Renal cortical epithelial cell (primary cell): ENCODE data around the gene P3H2. TPM values are rescaled to one million over a fixed set of nuclear protein-coding genes. Genes with fewer than 3 reads are reported as not detected.
"Not testable (repeated sequence)": the region's sequence is repeated elsewhere in the genome, so short reads cannot be mapped to it uniquely, and the experiment has no call there.

ENCODE experiments used
- DNase-seq: peaks from one replicate; pipeline ENCODE4 v3.0.0-alpha.2; 2011; ENCODE audit warnings: low read depth
- total RNA-seq: library from RNA; depleted of rRNA; stranded (reverse); fragments of >200 nt; gene quantifications from 2 replicates; pipeline ENCODE4 v1.2.3, GENCODE V29; 2014

Gene P3H2, protein sequence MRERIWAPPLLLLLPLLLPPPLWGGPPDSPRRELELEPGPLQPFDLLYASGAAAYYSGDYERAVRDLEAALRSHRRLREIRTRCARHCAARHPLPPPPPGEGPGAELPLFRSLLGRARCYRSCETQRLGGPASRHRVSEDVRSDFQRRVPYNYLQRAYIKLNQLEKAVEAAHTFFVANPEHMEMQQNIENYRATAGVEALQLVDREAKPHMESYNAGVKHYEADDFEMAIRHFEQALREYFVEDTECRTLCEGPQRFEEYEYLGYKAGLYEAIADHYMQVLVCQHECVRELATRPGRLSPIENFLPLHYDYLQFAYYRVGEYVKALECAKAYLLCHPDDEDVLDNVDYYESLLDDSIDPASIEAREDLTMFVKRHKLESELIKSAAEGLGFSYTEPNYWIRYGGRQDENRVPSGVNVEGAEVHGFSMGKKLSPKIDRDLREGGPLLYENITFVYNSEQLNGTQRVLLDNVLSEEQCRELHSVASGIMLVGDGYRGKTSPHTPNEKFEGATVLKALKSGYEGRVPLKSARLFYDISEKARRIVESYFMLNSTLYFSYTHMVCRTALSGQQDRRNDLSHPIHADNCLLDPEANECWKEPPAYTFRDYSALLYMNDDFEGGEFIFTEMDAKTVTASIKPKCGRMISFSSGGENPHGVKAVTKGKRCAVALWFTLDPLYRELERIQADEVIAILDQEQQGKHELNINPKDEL
- 101 and 240 TPM in 2 replicates for total RNA-seq

DNA sequence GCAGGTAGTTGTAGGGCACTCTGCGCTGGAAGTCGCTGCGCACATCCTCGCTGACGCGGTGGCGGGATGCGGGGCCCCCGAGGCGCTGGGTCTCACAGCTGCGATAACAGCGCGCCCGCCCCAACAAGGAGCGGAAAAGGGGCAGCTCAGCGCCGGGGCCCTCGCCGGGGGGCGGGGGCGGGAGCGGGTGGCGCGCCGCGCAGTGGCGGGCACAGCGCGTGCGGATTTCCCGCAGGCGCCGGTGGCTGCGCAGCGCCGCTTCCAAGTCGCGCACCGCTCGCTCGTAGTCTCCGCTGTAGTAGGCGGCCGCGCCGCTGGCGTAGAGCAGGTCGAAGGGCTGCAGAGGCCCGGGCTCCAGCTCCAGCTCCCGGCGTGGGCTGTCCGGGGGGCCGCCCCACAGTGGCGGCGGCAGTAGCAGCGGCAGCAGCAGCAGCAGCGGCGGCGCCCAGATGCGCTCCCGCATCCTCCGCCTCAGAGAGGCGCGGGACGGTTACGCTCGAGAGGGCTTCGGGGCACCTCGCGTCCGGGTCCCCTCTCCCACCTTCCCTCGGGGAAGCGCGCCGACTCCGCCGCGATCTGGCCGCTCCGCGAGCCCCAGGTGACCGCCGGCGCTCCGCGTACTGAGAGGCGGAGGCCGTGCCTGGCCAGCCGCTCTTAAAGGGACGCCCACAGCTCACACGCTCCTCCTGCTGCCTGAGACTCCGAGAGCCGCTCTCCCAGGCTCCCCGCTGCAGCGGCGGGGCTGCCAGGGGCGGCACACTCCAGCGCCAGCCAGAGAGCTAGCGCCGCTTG, at the start of gene P3H2:
Gene P3H2, minus strand, starts transcription at position 629 of the 792 bp plus-strand sequence. Its CDS starts 166 bp downstream, at position 463.
- DNase-seq, result peak; percentile 81

DNA sequence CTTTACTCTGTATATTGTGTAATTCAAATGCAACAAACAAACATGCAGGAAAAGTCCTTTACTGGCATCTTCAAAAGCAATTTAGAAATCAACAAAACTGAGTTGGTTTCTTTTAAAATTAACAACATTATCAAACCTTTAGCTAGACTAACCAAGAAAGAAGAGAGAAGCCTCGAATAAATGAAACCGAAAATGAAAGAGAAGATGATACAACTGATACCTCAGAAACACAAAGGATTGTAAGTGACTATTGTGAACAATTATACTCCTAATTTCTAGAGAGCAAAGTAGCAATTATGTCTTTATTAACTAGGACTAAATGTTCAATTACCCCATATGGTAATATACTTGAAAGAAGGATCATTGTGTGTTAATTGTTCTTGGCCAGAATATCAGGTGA, 49.2 kb upstream of the P3H2 start:
- DNase-seq, result no peak

DNA sequence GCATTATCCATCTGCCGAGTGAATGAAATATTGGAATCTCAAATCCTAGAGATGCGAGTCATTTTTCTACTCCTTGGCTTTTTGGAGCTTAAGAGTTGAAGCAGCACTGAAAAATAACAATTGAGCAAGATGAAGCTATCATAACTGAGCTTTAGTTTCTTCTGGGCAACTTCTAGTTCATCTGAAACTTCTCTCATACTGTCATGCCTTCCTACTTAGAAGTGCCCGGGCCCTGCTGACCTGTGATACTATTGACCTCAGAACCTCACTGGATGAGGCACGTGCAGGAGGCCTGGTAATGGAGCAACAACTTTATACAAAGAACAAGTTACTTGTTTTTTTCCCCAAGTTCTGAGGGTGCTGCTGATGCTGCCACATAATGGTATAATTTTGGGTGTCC, 48.5 kb upstream of the P3H2 start:
- DNase-seq, result no peak

DNA sequence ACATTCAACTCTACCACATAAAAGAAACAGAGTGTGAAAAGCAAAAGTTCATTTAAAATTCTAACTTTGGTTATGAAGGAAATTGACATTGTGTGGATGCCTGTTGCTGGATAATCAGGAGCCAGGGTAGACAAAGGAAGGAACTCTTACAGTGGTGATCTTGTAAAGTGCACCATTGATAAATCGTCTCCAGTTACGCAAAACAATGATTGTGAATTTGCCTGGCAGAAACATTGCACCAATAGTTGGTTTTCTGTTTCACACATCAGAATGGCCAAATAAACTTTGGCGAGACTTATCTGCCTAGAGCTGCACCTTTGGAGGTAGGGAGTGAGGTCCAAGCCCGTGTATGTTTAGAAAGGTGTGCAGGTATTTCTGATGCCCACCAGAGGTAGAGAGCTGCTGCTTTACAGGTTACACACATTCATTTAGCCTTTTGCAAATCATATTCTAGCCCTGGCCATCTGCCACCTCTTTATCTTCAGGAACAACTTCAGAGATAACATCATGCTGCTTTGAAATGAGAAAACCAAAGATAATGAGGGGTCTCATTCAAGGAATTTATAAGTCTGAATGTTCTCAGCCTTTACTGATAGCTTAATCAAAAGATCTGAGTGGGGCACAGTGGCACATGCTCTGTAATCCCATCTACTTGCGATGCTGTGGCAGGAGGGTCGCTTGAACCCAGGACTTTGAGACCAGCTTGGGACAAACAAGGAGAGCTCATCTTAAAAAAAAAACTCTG, 47.4 kb upstream of the P3H2 start:
- no peak for DNase-seq

DNA sequence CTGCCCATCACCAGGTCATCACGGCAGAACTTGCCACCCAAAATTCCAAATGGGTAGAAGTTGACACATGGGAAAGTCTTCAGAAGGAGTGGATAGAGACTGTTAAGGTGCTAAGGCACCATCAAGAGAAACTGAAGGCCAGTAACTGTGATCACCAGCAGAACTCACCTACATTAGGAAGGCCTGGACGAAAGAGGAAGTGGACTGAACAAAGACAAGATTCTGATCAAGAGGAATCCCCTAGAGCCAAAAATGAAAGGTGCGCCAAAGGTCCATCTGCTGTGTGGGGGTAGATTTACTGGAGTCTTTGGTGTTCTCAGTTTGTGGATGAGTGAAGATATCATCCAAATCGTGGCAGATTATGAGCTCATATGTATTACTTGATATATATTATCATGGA, 46.3 kb upstream of the P3H2 start:
- DNase-seq, result no peak

DNA sequence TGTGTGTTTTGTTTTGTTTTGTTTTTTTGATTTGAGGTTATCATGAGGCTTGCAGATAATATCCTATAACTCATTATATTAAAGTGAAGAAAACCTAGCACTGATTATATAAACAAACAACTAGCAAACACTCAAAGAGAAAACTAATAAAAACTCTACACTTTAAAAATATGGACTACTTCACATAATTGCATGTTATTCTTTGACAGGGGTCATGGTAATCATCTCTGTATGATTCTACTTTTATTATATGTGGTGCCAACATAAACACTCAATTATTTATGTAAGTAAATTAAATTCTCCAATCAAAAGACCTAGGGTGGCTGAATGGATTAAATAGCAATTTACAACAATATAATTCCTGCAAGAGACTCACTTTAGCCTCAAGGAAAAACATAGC, 44.6 kb upstream of the P3H2 start:
- no peak for DNase-seq

DNA sequence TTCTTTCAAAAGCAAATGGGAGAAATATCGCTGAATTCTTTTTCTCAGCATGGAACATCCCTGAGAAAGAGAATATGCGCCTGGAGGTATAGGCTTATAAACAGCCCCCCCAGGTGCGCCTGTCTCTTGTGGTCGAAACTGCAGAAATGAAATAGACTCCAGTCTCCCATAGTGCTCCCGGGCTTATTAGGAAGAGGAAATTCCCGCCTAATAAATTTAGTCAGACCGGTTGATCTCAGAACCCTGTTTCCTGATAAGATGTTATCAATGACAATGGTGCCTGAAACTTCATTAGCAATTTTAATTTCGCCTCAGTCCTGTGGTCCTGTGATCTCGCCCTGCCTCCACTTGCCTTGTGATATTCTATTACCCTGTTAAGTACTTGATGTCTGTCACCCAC, 41.3 kb upstream of the P3H2 start:
- DNase-seq, result not testable (repeated sequence)

DNA sequence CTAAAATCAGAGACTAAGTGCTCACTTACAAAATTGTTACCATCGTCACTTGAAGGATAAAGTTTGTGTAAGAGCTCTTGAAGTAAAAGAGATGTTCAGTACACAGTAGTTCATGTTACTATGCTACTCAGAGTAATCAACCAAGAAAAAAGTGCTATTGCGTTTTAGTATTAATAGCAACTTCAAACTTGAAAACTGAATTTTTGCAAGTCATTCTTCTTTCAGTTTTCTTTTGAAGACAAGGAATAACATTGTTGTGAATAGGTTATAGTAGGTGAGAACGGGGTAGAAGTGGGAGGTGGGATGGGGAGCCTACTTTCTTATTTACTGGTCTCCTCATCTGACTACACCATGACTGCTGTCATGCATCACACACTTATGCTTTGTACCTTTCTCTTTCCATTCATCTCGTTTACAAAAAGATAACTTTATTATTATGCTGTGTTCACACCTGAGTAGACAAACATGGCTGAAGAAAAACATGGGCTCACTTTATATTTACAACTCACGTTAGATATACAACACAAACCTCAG, 39.3 kb upstream of the P3H2 start:
- DNase-seq, result no peak

DNA sequence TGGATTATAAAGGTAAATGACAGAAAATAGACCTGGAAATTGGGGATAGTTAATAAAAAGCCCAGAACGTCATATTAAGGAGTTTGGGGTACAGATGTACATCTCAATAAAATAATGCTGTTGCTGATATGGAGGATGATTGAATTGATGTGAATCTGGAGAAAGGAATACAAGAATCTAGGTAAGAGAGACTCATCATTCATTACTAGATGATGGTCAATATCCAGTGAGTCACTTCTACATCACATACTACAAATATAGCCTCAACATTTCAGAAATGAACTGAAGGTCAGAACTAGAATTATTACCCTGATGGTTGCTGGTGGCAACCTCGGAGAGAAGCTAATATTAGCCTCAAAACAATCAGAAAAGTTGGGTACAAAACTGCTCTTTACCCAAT, 37.6 kb upstream of the P3H2 start:
- DNase-seq, result no peak

DNA sequence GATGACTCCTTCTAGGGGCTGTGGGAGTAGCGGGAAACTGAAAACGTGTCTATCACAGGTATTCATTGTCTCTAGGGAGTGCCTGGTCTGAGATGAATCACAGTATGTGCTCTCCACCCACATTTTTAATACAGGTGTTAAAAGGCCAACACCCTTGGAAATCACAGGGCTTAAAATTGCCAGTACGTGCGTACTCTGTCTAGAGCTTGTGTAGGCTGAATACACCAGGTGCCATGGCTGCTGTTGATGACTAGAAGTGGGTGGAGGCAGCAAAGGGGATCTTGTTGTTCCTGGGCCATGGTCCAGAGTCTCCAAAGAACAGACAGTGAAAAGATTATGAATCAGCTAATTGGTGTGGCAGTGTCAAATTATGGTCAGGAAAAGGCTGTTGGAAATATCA, 35.1 kb upstream of the P3H2 start:
- peak; percentile 4 for DNase-seq

DNA sequence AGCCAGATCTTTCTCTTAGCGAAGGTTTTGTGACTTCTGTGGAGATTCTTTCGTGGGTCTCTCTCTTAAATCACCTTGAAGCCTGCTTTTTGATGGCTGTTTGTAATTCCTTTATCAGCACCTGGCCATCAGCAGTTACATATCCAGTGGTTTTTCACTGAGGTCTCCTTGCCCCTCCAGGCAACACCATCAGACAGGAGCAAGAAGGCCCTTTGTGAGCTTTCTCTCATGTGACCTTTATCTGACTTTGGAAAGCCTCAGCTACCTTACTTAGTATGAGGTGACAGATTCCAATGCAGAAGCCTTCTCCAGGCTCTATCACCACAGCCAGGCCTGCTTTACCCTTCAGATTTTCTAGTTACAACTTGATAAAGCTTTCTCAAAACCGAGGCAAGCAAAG, 30.0 kb upstream of the P3H2 start:
- no peak for DNase-seq

DNA sequence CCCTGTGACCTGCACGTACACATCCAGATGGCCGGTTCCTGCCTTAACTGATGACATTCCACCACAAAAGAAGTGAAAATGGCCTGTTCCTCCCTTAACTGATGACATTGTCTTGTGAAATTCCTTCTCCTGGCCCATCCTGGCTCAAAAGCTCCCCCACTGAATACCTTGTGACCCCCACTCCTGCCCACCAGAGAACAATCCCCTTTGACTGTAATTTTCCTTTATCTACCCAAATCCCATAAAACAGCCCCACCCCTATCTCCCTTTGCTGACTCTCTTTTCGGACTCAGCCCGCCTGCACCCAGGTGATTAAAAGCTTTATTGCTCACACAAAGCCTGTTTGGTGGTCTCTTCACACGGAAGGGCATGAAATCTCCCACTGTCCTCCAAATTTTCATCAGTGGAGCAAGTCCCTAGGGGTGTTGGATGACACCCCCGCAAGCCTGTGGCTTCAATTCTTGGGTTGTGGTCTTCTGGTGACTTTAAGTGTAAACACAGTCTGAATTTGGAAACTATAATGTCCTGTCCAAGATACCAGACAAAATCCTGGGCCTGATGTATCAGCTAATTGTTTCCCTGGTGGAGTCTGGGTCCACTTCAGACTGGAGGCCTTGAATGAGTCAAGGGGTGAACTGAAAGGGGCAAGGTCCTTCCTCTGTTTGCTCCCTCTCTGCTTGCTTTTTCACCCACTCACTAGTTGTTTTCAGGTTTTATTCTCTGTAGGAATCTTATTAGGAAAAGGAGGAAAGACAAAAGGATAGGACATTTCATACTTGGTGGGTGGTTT, 29.3 kb upstream of the P3H2 start:
- not testable (repeated sequence) for DNase-seq

DNA sequence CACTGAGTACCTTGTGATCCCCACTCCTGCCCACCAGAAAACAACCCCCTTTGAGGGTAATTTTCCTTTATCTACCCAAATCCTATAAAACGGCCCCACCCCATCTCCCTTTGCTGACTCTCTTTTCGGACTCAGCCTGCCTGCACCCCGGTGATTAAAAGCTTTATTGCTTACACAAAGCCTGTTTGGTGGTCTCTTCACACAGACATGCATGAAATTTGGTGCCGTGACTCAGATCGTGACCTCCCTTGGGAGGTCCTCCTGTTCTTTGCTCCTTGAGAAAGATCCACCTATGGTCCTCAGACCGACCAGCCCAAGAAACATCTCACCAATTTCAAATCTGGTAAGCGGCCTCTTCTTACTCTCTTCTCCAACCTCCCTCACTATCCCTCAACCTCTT, 24.1 kb upstream of the P3H2 start:
- not testable (repeated sequence) for DNase-seq

DNA sequence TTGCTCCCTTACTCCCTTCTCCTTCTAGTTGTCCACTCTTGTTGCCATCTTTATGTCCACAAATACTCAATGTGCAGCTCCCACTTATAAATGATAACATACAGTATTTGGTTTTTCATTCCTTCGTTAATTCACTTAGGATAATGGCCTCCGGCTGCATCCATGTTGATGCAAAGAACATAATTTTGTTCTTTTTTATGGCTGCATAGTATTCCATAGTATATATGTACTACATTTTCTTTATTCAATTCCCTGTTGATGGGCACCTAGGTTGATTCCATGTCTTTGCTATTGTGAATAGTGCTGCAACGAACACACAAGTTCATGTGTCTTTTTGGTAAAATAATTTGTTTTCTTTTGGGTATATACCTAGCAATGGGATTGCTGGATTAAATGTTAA, 21.3 kb upstream of the P3H2 start:
- no peak for DNase-seq

DNA sequence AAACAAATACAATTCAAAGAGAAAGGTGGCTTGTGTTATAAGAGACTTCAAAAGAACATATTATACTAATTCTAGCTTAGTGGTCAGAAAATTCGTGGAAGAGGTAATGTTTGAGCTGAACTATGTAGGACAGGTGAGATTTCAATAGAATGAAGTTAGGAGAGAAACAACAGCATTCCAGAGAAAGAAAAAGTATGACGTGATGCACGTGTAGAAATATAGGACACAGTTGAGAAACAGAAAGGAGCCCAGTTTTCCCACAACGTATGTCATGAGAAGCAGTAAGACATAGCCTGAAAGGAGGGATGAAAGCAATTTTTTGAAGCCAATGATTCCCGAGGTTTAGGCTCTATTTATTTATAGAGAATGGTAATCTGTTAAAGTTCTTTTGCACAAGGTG, 18.7 kb upstream of the P3H2 start:
- no peak for DNase-seq

DNA sequence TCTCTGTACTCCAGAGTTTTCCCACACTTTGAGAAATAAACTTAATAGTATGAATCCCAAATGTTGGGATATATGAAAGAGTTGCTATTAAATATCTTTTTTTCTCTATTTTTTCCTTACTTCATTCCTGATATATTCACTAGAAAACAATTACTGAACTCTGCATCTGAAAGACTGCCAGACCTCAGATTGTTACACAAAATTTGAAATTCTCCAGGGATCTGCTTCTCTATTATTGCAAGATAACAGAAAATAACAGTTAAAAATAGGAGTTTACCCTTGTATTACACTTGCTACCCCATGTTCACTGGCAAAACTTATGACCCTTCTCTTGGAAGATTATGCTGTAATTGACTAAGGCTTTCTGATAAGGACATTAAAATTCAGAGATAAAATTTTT, 11.7 kb upstream of the P3H2 start:
- no peak for DNase-seq

DNA sequence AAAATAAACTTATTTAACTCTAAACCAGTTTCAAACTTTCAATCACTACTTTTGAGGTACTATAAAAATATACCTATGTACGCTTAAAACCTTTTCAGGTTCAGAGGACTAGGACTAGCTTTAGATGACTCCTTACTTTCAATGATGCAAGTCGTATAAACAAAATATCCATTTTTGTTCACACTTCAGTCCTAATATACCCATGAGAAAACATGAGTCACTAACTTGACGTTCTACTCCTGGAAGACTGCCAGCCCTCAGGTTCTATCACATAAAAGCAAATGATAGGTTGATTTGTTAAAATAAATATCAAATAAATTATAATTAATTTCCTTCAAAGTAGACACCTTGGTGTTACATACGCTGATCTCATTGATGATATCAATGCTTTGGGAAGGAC, 10.6 kb upstream of the P3H2 start:
- DNase-seq, result peak; percentile 79

DNA sequence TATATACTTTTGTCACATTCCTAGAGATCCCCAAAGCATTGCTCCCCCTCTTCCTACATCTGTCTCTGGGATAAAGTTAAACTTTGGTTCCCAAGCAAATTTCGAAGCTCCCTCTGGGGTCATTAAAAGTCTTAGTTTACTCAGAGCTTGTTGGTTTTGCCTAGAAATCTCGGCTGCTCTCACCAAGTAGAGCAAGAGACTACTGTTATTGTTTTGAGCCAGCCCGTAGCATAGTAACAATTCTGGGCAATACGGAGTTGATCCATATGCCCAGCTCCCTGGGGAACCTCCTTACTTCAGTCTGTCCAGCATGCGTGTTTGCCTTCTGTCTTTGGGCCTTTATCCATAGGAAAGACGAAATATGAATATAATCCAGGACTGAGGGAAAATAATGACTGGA, 10.0 kb upstream of the P3H2 start:
- no peak for DNase-seq

DNA sequence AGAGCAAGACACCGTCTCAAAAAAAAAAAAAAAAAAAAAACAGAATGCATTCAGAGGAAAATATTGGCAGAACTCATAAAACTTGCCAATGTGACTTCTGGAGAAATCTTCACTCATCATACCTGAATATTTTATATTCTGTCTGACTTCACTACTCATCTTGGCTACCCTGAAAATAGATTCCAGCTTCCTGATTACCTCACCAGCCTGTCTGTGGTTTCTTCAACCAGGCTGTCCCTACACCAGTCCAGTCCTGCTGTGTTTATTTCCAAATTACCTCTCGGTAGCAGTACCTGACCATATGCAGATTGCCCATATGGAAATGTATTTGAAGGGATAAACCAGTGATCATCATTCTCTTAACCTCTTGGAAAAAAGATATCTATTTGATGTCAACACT, 9.3 kb upstream of the P3H2 start:
- no peak for DNase-seq

DNA sequence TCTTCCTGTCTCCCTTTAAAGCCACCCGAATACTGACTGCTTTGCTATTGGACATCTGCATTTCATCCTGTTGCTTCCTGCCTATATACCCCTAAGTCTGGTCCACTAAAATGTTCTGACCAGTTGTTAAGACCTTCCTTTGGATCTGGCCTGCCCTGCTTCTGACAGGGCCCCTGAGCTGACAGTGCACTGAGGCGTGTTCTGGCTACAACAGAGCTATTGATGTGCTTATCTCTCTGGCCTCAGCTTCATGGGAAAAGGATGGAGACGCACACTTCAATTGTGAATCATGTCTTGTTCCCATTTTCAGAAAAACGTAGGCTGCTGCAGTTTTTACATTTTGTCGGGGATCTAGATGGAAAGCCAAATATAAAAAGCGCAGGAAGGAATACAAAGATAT, 7.1 kb upstream of the P3H2 start:
- DNase-seq, result no peak

DNA sequence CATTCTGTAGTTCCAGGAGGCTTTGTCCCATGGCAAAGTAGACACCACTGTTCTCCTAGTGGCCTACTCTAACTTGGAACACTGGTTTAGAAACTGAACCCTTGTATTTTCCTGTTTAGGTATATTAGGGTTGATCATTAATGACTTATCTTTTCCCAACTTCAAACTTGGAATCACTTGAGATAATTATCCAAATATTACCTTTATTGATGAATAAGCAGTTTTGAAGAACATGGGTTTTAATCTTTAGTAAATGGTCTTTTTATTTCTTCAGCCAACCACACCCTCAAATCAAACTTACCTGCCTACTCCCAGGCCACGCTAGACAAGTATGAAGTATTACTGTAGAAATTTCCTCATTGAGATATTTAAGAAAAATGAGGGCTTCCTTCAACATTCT, 6.5 kb upstream of the P3H2 start:
- no peak for DNase-seq
